BE2C (cell line): Measurements from ENCODE around the gene SLC43A1.

Experiments used
- DNase-seq: peaks from one replicate; pipeline ENCODE4 v3.0.0-alpha.2; 2020
- H3K27me3 ChIP-seq: fragments of 250-450 bp; sonication (Bioruptor Pico); 2 replicates; pipeline ENCODE4 v1.5.1; 2020; ENCODE audit warnings: mild to moderate bottlenecking
- H3K36me3 ChIP-seq: fragments of 250-450 bp; sonication (Bioruptor Pico); 2 replicates; pipeline ENCODE4 v1.5.1; 2020; ENCODE audit warnings: mild to moderate bottlenecking
- H3K4me1 ChIP-seq: fragments of 250-450 bp; sonication (Bioruptor Pico); 2 replicates; pipeline ENCODE4 v1.5.1; 2020
- H3K4me3 ChIP-seq: 2 replicates; pipeline ENCODE4 v1.5.1; 2011; ENCODE audit warnings: low read depth, low read length
- H3K9me3 ChIP-seq: fragments of 250-450 bp; sonication (Bioruptor Pico); 2 replicates; pipeline ENCODE4 v1.5.1; 2020
- CTCF ChIP-seq: IDR thresholded peaks from 2 replicates; pipeline ENCODE4 v1.5.1; 2012; ENCODE audit warnings: mild to moderate bottlenecking, low read depth, low read length

SLC43A1 gene

DNA sequence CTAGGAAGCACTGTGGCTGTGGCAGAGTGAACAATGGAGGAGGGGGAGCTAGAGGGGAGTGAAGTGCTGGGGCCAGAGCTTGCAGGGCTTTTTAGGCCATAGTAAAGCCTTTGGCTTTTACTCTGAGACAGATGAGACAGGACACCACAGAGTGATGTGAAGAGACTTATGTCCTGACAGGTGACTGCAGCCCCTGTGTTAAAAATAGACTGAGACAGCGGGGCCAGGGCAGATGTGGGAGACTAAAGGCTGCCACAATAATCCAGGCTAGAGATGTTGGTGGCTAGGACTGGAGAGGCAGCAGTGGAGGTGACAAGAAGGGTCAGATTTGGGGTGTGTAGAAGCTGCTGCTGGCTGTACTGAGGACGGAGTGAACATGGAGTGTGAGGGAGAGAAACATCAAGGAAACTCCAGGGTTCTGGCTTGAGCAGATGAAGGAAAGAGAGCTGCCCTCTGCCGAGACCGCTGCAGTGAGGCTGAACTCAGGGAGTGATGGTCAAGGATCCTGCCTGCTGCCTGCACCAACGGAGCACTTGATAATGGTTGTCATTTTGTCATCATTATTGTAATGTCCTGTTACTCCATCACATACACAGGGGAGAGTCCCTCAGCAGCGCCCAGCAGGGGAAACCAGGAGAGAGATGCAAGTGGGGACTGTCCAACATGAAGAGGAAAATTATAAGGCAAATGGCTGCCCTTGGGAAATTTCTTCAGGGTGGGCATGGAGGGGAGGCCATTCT is 27.4 kb downstream of the SLC43A1 start:
- Histone ChIP-seq H3K4me3 (no peak overlapping the region), H3K27me3 (no peaks in the 10 kb centered on the region), H3K36me3 (no peaks in the 10 kb centered on the region), H3K4me1 (no peaks in the 10 kb centered on the region; the same call in 1 of the 2 replicates), H3K9me3 (no peaks in the 10 kb centered on the region)
- DNase-seq, result no peak
- TF ChIP-seq CTCF, result no peak

DNA sequence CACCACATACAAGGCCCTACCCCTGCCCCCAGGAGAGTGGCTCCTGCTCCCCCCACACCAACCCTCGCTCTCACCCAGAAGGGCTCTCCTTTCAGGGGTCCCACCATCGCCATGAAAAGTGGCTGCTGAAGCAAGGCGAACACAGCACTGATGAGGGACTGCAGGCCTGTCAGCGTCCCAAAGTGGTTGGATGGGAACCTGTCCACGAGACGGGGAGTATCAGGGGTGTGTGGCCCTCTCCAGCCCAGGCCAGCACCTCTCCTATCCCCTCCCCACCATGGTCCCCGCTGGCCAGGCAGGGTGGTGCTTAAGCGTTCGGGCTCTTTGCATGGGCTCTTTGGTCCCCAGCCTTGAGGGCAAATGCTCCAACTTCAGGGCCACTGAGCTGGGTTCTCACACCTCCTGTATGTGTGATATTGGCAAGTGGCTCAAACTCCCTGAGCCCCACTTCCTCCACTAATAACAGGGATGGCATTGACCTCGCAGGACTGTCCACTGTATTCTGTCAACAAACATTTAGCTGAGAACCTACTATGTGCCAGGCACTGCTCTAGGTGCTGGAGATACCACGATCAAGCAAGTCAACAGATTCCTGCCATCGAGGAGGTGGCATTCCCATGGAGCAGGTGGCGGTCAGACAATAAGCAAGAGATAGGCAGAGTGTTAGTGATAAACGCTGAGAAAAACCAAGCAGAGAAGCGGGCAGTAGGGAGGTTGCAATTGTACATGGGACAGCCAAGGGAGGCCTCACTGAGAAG is 28.3 kb downstream of the SLC43A1 start:
- H3K27me3 ChIP-seq, result no peaks in the 10 kb centered on the region
- H3K36me3 ChIP-seq, result no peaks in the 10 kb centered on the region
- no peak for DNase-seq
- no peak for TF ChIP-seq CTCF
- H3K4me1 ChIP-seq, result no peaks in the 10 kb centered on the region; the same call in 1 of the 2 replicates
- no peak overlapping the region for H3K4me3 ChIP-seq
- H3K9me3 ChIP-seq, result no peaks in the 10 kb centered on the region

GRCh38 chr11:57485217-57485990 is 30.1 kb downstream of the SLC43A1 start:
- Histone ChIP-seq H3K4me3 (no peak overlapping the region), H3K4me1 (no peaks in the 10 kb centered on the region; the same call in 1 of the 2 replicates)
- DNase-seq, result no peak

GRCh38 chr11:57484141-57484710 is 31.3 kb downstream of the SLC43A1 start:
- Histone ChIP-seq H3K9me3 (no peaks in the 10 kb centered on the region), H3K27me3 (no peaks in the 10 kb centered on the region), H3K4me3 (no peak overlapping the region), H3K4me1 (no peaks in the 10 kb centered on the region; the same call in 1 of the 2 replicates), H3K36me3 (no peaks in the 10 kb centered on the region)
- no peak for DNase-seq
- TF ChIP-seq CTCF, result no peak

More at GRCh38 chr11:57485217-57485990, 30.1 kb downstream of the SLC43A1 start:
- no peak for TF ChIP-seq CTCF
- H3K36me3 ChIP-seq, result no peaks in the 10 kb centered on the region
- H3K27me3 ChIP-seq, result no peaks in the 10 kb centered on the region
- no peaks in the 10 kb centered on the region for H3K9me3 ChIP-seq

DNA sequence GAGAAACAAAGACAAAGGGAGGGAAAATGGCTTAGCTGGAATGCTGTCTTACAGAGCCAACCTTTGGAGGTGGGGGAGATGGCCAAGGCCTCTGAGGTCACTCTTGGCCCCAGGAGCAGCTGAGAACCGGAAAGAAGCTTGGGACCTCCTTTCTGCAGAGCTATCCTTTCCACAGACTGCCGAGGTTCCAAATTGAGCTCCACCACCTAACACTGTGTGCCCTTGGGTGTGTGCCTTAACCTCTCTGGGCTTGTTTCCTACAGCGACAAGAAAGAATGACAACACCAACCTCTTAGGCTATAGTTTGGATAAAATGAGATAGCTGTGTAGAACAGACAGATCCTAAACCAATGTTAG is 32.0 kb downstream of the SLC43A1 start:
- no peaks in the 10 kb centered on the region for H3K27me3 ChIP-seq
- no peak overlapping the region; the same call in 1 of the 2 replicates for H3K4me3 ChIP-seq

More for the DNA sequence above, 32.0 kb downstream of the SLC43A1 start:
- DNase-seq, result no peak
- TF ChIP-seq CTCF, result no peak
- Histone ChIP-seq H3K36me3 (no peaks in the 10 kb centered on the region), H3K9me3 (no peaks in the 10 kb centered on the region), H3K4me1 (no peaks in the 10 kb centered on the region; the same call in 1 of the 2 replicates)
